BJ (cell line): ENCODE measurements around the gene RAPGEF1. TPM values are rescaled to one million over a fixed set of nuclear protein-coding genes. Genes with fewer than 3 reads are reported as not detected.
A peak's percentile ranks its signal among the peaks of the same experiment; 100 is the strongest.

Source experiments
- CTCF ChIA-PET: fragments of 350-600 bp; formaldehyde crosslinking; extraction: SDS; loops from one replicate; lab custom pipeline; 2021; ENCODE audit warnings: antibody characterized with exemption, inconsistent platforms; lab: Yijun Ruan, JAX
- POLR2A ChIA-PET: fragments of 300-600 bp; sonication (Branson Sonifier 250); formaldehyde crosslinking; extraction: SDS; loops from one replicate; lab custom pipeline; 2021; ENCODE audit warnings: antibody characterized with exemption; lab: Charles Lee
- DNase-seq: peaks from one replicate; pipeline ENCODE4 v3.0.0-alpha.2; 2011; ENCODE audit warnings: low read depth
- H3K27me3 ChIP-seq: 2 replicates; pipeline ENCODE4 v1.6.0; 2011; ENCODE audit warnings: low read length; ENCODE audit not compliant: control insufficient read depth, insufficient read depth
- H3K36me3 ChIP-seq: 2 replicates; pipeline ENCODE4 v1.5.1; 2011; ENCODE audit warnings: low read length; ENCODE audit not compliant: control insufficient read depth, insufficient read depth
- H3K4me3 ChIP-seq: 2 replicates; pipeline ENCODE4 v1.5.1; 2011; ENCODE audit warnings: low read depth, mild to moderate bottlenecking, control low read depth, low read length
- CTCF ChIP-seq: IDR thresholded peaks from 2 replicates; pipeline ENCODE4 v1.5.1; 2011; ENCODE audit warnings: low read depth, mild to moderate bottlenecking, control low read depth, inconsistent platforms, low read length, moderate library complexity; ENCODE audit not compliant: insufficient read depth
- polyA plus RNA-seq: library from polyadenylated mRNA; depleted of rRNA; stranded (reverse); fragments of >200 nt; gene quantifications from 2 replicates; pipeline ENCODE4 v1.2.3, GENCODE V29; 2011

RAPGEF1 gene
- polyA plus RNA-seq, 1 experiment = 31.6 TPM

- ChIA-PET CTCF (interaction anchor here (0.6 to 8.8 kb wide), 34 partner anchors 10 to 241 kb away, joined by 3 to 227 read pairs (median 3); partner anchors contain the start of gene RAPGEF1), POLR2A (no interaction called here)
- no peak for DNase-seq
- TF ChIP-seq CTCF = peak; percentile 90
- H3K36me3 ChIP-seq = peaks cover 21% of the 10 kb centered on the region
- H3K27me3 ChIP-seq = no peaks in the 10 kb centered on the region
- H3K4me3 ChIP-seq = no peak overlapping the region
These were observed 148.7 kb downstream of the RAPGEF1 start for GRCh38 chr9:131590907-131591844.

GRCh38 chr9:131590449-131590848 lies 149.4 kb downstream of the RAPGEF1 start:
- DNase-seq = no peak
- Histone ChIP-seq H3K27me3 (no peaks in the 10 kb centered on the region), H3K36me3 (peaks cover 18% of the 10 kb centered on the region), H3K4me3 (no peak overlapping the region)
- no peak for TF ChIP-seq CTCF
- CTCF ChIA-PET = interaction anchor here (0.6 to 8.8 kb wide), 9 partner anchors 13 to 165 kb away, joined by 3 to 227 read pairs (median 11); partner anchors contain the start of gene RAPGEF1
- POLR2A ChIA-PET = no interaction called here

GRCh38 chr9:131589993-131590392 lies 149.9 kb downstream of the RAPGEF1 start:
- peaks cover 15% of the 10 kb centered on the region for H3K36me3 ChIP-seq
- H3K4me3 ChIP-seq = no peak overlapping the region
- no peaks in the 10 kb centered on the region for H3K27me3 ChIP-seq
- no peak for DNase-seq
- no peak for TF ChIP-seq CTCF
- CTCF ChIA-PET = interaction anchor here (0.6 to 8.8 kb wide), 5 partner anchors 8 to 165 kb away, joined by 3 to 227 read pairs (median 26); partner anchors contain the start of gene RAPGEF1
- POLR2A ChIA-PET = no interaction called here

- H3K4me3 ChIP-seq = no peak overlapping the region
- ChIA-PET CTCF (interaction anchor here (1.2 to 8.8 kb wide), 3 partner anchors 9 to 160 kb away, joined by 3 to 227 read pairs (median 26); partner anchors contain the start of gene RAPGEF1), POLR2A (no interaction called here)
- peaks cover 16% of the 10 kb centered on the region for H3K36me3 ChIP-seq
- no peaks in the 10 kb centered on the region for H3K27me3 ChIP-seq
- no peak for TF ChIP-seq CTCF
- DNase-seq = no peak
These were observed 150.7 kb downstream of the RAPGEF1 start for GRCh38 chr9:131589124-131589711.

GRCh38 chr9:131588396-131588795 lies 151.5 kb downstream of the RAPGEF1 start:
- ChIA-PET CTCF (interaction anchor here (1.0 to 8.8 kb wide), 2 partner anchors 152 to 671 kb away, joined by 3 to 227 read pairs; partner anchors contain the start of gene RAPGEF1), POLR2A (no interaction called here)
- H3K27me3 ChIP-seq = no peaks in the 10 kb centered on the region
- no peak for TF ChIP-seq CTCF
- no peak for DNase-seq
- H3K4me3 ChIP-seq = no peak overlapping the region
- peaks cover 20% of the 10 kb centered on the region for H3K36me3 ChIP-seq
